ENCODE results near the gene ELFN1.

ELFN1 gene

DNA sequence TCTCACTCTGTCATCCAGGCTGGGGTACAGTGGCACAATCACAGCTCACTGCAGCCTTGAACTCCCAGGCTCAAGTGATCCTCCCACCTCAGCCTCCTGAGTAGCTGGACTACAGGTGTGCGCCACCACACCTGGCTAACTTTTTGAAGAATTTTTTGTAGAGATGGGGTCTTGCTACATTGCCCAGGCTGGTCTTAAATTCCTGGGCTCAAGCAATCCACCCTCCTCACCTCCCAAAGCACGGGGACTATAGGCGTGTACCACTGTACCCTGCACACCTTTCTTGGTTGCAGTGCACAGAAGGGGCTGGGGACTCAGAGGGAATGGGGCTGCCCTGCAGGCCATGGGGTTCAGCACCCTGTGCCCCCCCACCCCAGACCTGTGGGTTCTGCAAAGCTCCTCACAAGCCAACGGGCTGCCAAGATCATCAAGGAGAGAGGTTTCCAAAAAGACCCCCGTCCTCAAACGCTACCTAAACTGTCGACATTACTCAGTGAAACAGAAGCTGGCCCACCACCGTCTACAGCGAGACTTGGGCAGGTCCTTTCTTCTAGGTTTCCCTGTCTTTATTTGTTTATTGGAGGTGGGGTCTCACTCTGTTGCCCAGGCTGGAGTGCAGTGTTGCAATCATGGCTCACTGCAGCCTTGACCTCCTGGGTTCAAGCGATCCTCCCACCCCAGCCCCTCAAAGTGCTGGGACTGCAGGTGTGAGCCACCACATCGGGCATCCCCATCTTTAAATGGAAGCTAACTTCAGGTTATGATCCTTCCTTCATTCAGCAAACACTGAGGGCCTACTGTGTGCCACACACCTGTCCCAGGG, 26.6 kb upstream of the ELFN1 start:
- DNase-seq, result no peak

DNA sequence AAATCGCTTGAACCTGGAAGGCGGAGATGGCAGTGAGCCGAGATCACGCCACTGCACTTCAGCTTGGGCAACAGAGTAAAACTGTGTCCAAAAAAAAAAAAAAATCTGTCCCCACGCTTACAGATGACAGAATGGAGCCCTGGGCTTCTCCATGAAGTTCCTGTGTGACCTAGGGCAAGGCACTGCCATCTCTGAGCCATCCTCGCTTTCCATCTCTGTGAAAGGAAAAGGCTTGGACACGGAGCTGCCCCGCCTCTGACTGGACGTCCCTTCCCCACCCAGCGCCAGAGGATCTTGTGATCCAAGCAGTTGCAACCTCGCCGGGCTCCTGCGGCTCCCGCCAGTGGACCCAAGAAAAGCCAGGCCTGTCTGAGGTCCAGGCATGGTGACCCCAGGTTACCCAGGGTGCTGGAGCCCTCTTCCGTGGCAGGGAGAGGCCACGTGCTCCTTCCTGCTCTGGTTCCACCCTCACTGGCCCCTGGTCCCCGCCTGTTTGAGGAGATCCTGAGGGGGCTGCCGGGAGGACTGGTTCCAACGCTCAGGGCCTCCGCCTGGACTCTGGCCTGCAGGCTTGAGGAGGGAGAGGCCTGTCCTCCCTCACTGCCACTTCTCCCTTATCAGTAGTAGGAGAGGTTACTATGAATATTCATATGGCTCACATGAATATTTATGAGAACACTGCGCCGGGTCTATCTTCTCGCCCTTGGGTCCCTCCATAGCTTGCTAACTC, 25.6 kb upstream of the ELFN1 start:
- DNase-seq, result no peak

DNA sequence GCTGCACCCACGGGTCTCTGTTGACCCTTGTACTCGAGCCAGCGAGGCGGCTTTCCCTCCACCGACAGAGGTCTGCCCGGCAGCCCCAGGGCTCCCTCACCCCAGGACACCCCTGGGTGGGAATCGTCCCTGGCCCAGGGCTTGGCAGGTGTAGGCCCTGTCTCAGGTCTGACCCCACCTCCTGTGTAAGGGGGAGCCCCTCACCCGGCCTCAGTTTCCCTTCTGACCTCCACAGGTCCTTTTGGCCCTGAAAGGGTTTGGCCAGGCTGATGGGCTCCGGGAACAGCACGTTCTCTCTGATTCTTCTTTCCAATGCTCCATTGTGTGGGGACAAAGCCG, 25.0 kb upstream of the ELFN1 start:
- no peak for DNase-seq

DNA sequence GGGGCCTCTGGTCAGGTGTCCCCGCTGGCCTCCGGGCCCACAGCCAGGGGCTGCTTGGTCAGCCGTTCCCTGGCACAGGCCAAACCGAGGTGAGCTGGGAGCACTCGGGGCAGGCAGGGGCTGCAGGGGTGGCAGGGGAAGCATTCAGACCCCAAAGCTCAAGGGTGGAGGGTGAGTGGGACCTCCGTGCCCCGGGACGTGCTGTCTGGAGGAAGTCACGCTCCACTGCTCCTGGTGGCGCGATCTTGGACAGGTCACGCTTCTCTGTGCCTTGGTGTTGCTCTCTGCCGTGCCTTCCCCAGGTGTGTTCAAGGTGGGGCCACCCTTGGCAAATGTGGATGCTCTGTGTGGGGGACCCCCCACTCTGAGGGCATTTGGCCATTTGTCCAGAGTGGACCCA, 24.6 kb upstream of the ELFN1 start:
- no peak for DNase-seq

DNA sequence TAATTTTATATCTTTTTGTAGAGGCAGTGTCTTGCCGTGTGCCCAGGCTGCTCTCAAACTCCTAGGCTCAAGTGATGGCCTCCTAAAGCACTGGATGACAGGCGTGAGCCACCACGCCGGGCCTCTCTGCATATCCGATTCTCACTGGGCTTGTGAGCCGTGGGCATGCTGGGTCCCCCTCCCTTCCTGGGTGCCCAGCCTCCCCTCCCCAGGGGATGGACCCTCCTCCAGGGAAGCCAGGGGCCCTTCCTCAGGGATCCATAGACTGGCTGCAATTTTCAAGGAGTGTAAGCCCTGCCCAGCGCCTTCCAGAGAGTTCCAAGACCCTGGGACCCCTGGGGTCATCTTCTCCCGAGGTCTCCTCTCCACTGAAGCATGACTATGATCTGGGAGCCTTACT, 23.7 kb upstream of the ELFN1 start:
- no peak for DNase-seq

DNA sequence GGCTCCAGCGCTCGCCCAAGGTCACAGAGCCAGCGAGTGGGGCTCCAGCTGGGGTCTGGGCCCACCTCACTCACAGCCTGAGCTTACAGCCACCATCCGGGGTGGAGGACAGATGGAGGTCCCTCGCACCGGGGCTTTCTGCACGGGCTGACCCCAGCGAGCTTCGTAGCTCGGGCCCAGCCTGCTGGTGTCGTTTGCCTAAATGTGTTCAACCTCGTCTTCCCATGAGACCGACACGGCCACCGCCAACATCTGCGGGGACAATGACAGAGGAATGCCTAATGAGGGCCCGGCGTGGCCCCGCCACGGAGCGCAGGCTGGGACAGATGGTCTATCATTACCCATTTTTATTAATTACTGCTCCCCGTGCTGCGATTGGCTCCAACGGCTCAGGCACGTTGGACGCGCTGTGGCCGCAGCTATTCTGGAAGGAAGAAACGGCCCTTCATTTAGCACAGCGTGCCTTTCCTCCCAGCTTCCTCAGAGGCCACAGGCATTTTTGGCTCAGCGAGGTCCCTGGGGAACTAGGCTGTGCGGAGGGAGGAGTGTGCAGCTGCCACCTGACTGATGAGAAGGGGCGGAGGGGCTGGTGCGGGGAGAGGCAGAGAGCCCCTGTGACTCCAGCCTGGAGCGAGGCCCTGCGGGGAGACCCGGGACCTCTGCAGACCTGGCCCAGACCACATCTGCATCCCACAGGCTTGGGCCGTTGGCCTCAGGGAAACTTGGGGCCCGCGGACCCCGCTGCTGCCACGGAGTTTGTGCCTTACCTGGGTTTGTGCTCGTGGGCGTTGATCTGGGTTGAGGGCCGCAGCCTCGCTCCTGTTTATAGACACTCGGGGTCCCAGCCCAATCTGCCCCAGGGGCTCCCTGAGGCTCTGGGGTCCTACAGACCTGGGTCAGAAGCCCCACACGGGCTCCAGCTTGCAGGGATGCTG, 22.9 kb upstream of the ELFN1 start:
- no peak for DNase-seq

DNA sequence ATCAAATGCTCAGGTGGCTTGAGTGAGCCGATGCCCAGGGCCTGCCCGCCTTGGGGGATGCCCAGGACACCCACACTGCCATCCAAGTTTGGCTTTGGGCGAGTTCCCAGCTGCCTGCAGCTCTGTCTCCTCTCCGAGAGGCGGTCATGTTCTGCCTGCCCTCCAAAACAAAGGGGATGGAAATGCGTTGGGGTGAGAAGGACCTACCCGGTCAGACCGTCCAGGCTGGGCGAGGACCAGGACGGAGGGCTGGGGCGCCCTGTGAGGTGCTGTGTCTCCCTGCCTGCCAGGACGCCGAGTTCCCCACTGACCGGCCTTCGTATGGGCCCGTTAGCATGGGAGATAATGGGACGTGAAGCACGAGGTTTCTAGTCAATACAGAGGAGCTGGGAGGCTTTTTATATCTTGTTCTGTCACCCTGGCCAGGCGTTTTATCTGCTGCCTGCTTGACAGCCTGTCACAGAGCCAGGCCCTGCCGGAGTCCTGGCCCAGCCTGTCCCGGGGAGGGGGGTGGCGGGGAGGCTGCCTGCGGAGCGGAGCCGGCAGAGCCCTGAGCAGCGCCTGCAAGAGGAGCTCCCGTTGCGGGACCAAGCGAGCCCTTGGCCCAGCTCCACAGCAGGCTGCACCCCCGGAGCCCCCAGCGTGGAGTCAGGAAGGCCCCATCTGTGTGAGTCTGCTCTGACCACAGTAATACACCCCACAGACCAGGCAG, 22.0 kb upstream of the ELFN1 start:
- no peak for DNase-seq

DNA sequence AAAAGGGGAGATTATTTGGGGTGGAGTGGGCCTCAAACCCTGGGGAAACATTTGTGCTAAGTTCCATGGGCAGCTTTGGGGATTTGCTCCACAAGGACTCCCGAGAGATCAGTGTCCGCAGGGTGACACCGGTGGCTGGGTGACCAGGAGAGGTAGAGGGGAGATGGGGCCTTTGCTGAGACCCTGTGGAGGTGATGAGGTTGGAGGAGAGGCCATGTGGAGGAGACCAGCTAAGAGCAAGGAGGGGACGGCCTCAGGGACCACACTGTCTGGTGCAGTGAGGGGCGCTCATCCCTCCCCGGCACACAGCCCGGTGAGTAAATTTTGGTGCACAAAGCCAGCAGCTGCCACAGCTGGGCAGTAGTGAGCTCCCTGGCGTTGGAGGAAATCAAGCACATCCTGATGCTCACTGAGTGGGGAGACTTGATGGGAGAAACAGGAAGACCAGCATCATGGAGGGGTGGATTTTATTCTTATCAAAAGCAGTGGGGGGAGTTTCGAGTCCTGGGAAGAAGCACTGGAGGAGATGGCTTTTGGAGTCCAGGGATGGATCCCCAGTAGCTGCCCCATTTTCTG, 20.2 kb upstream of the ELFN1 start:
- DNase-seq, result no peak

DNA sequence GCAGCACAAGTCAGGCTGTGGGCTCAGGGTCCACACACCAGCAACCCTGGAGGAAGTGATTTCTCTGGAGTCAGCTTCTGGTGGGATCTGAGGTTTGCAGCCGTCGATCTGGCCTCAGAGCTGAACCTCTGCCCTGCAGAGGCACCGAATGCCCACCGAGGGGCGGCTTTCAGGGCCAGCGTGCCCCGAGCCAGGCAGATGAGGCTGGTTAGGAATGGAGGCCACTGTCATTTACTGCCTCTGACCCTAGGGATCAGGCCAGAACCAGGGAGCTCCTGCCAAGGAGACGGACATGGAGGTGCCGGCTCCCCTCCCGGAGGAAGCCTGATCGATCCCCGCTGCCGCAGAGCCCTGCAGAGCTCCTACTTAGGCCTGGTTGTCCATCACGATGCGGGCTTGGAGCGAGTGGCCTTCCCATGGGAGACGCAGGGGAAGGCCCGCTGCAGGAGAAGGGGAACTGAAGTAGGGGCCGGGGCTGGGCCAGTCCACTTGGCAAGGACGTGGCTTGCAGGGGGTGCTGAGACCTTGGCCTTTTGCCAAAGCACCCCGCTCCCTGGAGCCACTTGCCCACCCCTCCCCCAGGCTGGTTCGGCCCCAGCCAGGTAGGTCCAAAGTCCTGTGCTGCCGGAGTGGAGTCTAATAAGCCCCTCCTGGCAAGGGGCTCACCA, 19.6 kb upstream of the ELFN1 start:
- DNase-seq, result no peak

DNA sequence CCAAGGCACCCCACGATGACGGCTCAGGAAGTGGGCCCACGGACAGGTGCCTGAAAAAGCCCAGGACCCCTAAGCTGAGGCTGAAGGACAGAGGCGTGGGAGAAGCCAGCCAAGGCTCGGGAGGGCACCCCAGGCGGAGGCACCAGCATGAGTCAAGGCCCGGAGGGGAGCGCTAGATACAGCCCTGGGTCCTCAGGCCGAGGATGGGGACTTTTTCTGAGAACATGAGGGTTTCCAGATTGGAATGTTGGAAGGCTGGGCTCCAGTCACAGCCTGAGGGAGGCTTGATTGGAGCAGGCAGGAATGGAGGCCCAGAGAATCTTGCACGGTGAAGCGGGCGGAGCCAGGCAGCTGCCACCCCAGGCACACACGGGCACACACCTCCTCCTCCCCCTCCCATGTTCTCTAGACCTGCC, 19.0 kb upstream of the ELFN1 start:
- DNase-seq, result no peak

DNA sequence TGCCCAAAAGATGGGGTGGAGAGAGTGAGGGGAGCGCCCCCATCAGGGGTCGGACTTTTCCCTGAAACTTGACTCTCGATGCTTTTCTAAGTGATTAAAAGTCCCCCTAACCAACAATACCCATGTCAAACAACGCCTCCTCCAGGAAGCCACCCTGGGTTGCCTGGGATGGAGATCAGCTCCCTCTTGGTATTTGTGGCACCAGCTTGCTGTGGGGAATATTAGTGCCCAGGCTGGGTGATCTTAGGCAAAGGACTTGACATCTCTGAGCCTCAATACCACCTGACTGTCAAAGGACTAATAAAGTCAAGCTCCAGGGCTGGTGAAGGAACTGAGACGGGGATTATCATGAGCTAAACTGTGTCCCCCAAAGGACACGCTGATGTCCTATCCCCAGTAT, 18.2 kb upstream of the ELFN1 start:
- no peak for DNase-seq

DNA sequence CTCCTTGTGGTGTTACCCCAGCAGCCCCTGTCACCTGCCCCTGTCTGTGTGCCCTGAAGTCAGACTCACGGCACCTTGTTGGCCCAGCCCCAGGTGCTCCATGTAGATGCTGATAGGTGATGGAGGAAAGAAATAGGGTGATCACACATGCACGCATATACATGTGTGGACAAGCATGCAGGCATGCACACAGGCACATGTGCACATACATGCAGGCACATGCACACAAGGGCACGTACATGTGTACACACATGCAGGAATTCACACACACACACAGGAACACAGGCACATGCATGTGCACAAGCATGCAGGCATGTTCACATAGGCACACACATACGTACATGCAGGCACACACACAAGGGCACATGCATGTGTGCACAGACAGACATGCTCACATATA, 16.6 kb upstream of the ELFN1 start:
- DNase-seq, result no peak

DNA sequence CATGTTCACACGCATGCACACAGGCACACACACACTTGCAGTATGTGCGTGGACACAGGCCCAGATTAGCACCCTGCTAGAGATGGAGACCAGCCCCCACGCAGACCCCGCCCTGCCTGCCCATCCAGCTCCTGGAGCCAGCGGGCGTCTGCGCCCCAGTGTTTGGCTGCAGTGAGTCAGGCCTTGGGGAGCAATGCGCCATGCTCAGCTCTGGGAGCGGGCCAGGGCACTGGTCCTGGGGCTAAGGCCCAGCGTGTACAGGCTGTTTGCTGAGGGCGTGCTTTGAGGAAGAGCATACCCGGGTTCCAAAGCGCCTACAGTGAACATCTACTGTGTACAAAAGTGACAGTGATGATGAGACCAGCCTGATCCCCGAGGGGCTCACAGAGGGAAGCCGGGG, 16.0 kb upstream of the ELFN1 start:
- no peak for DNase-seq

DNA sequence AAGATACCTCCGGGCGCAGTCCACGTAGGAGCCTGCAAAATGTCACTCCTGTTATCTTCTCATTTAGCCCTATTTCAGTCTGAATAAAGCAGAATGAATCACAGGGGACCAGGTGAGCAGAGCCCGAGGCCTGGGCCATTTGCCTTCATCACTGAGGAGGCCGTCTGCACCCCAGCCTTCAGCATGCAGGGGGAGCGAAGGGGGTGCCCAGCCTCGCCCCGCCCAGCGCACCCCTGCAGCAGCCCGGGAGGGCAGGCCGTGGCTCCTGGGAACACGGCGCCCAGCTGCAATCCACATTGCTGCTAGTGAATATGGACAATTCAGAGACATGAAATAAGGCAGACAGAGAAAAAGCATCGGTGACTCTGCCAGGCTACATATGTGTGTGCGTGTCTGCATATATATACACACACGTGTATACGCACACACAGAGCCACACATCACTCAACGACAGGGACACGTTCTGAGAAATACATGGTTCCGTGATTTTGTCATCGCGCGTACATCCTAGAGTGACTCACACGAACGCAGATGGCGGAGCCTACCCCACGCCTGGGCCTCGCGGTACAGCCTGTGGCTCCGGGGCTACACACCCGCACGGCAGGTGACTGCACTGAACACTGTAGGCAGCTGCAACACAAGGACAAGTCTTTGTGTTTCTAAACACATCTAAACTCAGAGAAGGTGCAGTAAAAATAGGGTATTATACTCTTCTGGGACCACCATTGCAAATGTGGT, 15.2 kb upstream of the ELFN1 start:
- no peak for DNase-seq

DNA sequence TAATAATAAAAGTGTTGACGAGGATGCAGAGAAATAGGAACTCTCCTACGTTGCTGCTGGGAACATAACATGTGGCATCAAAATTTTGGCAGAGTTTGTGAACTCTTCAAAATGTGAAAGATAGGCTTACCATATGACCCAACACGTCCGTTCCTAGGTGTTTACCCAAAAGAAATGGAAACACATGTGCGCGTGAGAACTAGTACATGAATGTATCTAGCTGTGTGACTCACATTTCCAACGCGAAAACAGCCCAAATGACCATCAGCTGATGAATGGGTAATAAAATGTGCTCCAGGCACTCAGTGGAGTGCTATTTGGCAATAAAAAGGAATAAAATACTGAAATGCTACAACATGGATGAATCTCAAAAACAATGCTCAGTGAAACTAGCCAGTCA, 10.4 kb upstream of the ELFN1 start:
- DNase-seq, result no peak

DNA sequence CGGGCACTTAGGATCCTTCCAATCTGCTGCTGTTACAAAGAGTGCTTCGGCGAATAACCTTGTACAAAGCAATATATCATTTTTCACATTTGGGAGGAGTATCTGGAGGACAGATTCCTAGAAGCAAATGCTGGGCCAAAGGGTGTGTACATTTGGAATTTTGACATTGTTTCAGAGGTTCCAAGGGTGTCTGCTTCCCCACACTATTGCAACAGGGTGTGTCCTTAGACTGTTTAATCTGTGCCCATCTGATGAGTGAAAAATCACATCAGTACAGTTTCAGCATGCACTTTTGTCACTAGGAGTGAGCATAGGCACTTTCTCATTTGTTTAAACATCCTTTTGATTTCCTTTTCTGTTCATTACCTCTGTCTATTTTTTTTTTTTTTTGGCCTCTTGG, 8.6 kb upstream of the ELFN1 start:
- no peak for DNase-seq

DNA sequence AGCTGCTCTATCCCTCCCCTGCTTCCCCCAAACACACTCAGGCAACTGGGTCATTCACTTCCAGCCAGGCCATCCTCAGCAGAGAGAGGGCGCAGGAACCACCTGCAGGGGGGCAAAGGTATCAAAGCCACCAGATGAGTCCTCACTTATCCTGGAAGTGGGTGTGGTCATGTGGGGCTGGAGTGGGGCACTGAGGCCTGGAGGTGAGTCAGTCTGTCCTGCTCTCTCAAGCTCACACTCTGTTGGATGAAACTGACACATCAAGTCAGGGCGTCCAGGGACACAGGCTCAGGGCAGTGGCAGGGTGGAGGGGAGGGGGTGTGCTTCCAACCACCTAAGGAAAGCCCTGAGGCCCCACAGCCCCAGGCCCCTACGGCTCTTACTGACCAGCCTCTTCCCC, 8.0 kb upstream of the ELFN1 start:
- no peak for DNase-seq

DNA sequence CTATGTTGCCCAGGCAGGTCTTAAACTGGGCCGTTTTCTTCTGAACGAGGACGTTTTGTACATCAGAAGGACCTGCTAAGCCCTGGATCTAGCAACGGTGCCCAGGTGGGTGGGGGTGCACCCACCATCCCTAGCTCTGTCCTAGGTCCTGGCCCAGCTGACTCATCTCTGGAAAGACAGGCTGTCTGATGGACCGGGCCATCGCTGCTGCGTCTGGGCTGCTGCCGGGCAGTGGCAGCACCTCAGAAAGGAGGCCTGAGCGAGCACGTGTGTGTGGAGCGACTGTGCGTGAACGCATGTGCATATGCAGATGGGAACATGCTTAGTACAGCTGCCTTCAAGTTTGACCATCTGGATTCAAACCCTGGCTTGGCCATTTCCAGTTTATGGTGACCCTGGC, 7.3 kb upstream of the ELFN1 start:
- DNase-seq, result no peak

DNA sequence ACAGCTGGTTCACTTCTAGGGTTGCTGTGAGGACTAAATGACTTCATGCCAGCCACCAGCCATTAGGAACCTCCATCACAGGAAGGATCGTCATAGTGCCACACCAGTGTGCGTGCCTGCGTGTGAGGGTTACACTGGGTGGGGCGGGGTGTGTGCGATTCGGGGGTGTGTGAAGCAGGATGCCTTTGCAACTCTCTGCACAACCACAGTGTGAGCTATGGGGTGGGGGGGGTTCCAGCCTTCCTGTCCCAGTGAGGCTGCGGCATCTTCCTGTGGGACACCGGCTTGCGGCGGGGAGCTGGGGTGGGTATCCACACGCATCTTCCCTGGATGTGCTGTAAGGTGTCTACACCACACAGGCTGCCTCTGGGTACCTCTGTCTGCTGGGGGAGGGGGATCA, 6.9 kb upstream of the ELFN1 start:
- no peak for DNase-seq

DNA sequence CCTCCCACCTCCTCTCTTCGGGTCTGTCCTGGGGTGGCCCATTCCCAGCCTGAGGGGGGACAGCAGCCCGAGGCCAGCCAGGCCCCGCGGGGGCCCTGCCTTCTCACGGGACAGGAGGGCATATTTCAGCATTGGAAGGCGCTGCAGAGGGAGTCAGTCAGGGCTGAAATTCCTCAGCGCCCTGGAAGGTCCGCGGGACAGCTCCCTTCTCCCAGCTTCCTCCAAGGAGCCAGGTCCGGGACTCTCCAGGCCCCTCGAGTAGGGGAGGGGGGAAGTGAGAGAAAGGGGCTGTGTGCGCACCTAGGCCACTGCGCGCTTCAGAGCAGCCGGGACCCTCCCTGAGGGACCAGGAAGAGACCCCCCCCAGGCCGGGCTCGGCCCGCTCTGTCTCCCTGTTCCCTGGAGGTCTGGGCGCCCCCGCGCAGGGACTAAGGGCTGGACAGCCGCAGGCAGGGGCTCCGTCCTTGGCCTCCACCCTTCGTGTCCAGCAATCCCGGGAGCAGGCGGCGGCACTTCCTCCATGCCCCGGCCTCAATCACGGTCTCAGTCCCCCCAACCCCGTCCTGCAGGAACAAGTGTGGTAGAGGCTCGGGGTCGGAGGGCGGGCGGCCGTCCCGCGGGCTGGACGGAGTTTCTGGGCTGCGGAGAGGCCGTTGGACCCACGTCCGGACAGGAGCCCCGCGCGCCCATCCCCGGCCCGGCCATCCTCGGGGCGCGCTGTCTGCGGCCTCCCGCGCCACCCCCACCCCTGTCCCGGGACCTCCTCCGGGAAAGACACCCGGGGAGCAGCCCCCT, 6.0 kb upstream of the ELFN1 start:
- DNase-seq, result no peak
